ENCODE data around the gene AJAP1.
"Not testable (repeated sequence)": the region's sequence is repeated elsewhere in the genome, so short reads cannot be mapped to it uniquely, and the experiment has no call there.

The AJAP1 gene

DNA sequence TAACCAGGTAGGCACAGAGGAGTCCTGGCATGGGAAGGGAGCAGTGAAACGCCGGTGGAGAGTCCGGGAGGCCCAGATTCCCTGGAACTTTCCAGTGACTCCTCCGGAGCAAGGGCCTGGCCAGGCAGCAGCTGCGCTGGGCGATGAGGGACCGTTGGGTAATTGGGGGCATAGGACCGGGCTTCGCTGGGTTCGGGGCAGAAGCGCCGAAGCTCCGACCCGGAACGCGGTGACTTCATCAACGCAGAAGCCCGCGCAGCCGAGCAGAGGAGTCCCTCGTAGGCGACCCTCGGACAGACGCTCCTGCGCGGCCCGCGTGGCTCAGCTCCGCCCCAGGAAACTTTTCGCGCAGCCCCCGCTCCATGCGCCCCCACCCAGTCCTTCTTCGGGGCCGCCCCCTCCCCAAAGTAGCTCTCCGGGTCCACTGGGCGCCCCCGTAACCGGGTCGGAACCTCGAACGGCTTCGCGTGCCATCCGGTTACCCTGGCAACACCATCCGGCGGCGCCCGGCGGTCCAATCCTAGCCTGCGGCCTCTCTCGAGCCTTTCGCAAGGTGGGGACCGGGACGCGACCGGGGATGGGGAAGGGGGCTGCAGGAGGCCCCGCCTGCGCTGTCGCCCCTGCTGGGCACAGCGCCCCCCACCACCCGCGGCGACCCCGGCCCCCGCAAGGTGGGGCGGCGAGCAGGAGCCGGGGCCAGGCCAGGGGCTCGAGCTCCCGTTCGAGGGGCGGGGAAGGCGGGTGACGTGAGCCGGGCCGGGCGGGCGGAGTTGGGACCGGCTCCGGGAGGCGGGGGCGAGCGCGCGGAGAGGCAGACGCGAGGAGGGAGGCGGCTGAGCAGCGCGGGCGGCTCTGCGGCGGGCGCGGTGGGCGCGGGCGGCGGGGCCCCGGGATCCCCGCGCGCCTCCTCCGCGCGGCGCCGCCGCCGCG, at the start of gene AJAP1:
Gene AJAP1 (plus strand): TSS at position 814 of the 930 bp plus-strand sequence. CDS start 817 bp downstream, outside the sequence.
- no peak for DNase-seq

- DNase-seq: no peak
Observed at GRCh38 chr1:4605158-4605557, 49.3 kb upstream of the AJAP1 start.

GRCh38 chr1:4611563-4612341, 42.7 kb upstream of the AJAP1 start:
- DNase-seq: no peak

DNA sequence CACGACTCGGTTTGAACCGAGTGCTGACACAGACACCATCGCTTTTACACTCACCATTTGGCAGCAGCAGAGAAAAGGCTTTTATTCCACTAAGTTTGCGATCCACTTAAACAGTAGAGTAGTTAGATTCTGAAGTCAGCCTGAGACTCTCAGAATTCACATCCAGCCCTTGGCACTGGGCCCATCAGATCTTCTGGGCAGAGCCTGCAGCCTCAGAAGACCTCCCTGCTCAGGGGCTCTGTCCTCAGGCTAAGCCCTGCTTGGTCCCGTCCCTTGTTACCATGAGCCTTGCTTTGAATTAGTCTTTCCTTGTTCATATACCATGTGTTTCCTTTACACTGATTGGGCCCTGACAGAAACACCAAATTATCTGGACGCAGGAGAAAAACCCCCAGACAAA, 41.4 kb upstream of the AJAP1 start:
- no peak for DNase-seq

DNA sequence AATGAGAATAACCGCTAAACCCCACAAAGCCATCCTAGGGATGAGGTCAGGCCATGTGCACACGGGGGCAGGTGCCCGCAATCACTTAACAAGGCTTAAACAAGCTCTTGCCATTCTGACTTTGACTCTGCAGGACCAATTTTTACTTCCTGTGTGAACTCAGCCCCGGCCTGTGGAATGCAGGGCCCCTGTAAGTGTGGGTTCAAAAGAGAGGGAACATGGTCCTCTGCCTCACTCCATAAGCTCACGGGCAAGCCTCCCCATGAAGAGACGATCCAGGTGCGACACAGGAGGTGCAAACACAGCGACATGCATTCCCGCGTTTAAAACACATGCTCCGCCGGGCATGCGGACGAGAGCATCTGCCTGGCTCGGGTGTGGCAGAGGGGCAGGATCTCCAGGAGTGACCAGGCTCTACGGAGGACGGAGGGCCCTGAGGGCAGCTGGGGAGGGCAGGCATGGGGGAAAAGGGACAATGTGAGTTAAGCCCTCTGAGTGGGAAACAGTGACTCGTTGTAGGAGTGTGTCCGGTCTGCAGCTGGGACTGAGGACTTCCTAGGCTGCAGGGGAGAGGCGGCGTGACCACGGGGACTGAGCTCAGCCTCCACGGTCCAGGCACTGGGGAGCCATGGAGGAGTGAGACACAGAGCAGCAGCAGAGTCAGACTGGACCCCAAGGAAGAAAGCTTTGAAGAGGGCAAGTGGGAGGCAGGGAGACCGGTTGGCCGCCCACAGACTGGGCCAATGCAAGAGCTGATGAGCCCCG, 40.6 kb upstream of the AJAP1 start:
- no peak for DNase-seq

DNA sequence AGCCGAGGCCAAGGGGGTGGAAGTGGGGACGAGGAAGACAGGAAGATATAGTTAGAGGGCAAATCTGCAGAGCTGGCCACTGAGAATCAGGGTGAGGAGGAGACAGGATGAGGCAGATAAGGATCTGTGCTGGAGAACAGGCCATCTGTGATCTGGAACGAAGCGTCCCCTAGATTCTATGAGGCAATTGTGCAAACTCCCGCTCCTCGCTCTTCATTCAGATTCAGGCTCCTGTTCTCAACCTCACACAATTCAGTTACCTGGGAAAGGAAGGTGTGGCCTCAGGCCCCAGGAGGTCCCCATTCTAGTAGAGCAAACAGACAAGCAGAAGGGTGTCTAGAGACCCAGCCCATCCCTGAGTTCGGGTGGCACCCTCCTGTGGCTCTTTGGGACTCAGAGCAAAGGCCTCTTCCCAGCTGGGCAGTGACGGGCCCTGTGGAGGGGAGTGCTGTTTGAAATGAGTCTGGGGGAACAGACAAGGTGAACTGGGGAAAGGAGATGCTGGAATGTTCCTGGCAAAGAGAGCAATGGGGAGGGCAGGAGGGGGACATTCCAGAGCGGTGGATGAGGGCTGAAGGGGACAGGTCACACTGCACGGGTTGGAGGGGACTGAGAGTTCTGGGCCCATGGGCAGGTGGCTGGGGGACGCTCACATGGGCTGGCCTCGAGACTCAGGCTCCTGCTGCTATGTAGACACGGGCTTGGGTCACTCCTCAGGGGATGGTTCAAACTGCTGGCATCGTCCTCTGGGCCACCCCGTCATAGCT, 39.9 kb upstream of the AJAP1 start:
- DNase-seq: no peak

- no peak for DNase-seq
Observed at GRCh38 chr1:4615138-4615470, 39.3 kb upstream of the AJAP1 start.

- DNase-seq: no peak
Observed at GRCh38 chr1:4615501-4615900, 38.9 kb upstream of the AJAP1 start.

GRCh38 chr1:4616831-4617465, 37.5 kb upstream of the AJAP1 start:
- DNase-seq: no peak

GRCh38 chr1:4617506-4617905, 36.9 kb upstream of the AJAP1 start:
- DNase-seq: no peak

DNA sequence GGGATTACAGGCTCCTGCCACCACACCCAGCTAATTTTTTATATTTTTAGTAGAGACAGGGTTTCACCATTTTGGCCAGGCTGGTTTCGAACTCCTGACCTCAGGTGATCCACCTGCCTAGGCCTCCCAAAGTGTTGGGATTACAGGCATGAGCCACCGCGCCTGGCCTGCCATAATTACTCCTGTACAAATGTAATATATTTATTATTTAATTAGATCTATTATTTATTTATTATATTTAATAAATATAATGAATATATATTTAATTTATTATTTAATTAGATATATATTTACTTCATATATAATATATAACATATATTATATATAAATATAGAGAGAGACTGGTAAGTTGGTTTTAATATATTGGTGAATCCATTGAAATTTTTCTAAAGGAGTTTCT, 35.6 kb upstream of the AJAP1 start:
- DNase-seq: not testable (repeated sequence)

GRCh38 chr1:4621646-4622045, 32.8 kb upstream of the AJAP1 start:
- no peak for DNase-seq

- DNase-seq: no peak
Observed at GRCh38 chr1:4622821-4623220, 31.6 kb upstream of the AJAP1 start.

DNA sequence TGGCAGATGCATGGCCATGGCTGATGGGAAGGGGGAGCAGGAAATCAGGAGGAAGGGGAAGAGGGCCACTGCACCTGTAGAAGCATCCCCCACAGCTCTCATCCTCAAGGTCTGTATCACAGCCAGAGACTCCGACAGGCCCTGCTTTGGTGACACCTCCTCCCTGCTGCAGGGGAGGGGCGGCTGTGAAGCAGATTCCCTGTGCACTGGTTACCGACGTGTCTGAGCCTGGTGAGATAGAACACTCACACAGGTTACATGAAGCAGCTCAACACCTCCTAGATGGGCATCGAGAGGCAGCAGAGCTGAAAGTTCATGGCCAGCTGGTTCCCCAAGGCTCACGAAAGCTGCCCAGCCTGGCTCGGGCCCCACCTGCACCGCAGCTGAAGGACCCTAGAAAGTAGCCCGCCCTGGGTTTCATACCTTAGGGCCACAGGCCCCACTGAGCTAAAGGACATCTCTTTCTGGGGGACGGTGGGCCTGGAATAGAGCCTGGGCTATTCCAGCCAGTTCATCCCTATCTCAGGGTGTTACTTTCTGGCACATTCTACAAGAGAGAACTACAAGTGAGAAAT, 30.2 kb upstream of the AJAP1 start:
- DNase-seq: no peak

- no peak for DNase-seq
Observed at GRCh38 chr1:4624801-4625200, 29.6 kb upstream of the AJAP1 start.

DNA sequence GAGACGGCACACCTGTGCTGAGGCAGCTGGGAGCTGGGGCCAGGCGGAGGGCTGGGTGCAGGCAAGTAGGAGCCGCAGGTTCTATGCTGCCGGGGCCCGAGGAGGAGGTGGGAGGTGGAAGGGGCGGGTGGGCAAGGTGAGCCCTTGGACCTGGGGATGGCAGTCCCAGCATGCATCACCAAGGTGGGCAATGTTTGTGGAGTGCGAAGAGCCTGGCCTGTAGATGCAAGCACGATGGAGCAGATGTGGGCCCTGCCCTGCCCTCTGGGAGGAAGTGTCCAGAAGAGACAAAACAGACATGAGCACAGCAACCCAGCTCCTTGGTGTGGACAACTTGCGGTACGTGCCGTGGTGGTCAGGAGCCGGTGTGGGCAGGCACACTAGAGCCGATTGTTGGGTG, 28.3 kb upstream of the AJAP1 start:
- no peak for DNase-seq

DNA sequence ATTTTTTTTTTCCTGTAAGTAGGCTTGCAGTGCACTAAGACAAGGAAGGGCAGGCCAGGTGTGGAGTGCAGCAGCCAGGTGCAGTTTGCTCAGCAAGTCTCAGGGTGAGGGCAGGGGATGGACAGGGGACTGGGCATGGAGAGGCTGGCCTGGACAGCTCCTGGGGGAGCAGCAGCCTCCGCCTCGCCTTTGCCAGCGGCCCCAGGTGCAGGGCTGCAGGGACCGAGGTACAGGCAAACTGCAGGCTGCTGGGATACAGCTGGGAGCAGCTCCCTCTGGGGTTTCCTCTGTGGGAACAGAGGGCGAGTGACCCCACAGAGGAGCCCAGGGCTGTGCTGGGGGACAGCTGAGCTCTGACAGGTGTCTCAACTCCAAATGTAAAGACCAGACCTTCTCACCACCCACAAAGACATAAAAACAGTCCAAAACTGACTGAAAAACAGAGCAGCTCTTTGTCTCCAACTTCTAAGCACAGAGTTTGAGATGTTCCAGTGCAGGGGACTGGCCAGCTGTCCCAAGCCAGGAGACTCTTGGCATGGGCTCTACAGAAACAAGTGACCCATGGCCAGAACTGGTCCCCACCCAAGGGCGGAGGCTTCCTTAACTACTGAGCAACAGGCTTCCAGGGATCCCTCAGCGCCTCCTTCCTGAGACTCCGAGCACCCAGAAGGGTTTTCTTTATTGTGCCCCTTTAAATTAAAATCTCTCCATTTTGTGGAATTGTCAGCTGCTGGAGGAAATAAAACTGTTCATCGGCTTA, 27.7 kb upstream of the AJAP1 start:
- no peak for DNase-seq

- no peak for DNase-seq
Observed at GRCh38 chr1:4627353-4627752, 27.1 kb upstream of the AJAP1 start.

- DNase-seq: no peak
Observed at GRCh38 chr1:4628992-4629391, 25.4 kb upstream of the AJAP1 start.

- DNase-seq: no peak
Observed at GRCh38 chr1:4630561-4630960, 23.8 kb upstream of the AJAP1 start.

GRCh38 chr1:4631321-4631720, 23.1 kb upstream of the AJAP1 start:
- DNase-seq: no peak

Measured in GDM1 (cell line).